BLaER1 treated with 17β-estradiol and CSF1 and Interleukin-3, amounts not matched to agents 10 nM and 100 nM (cell line): ENCODE results near the gene IFITM1.
A peak's percentile ranks its signal among the peaks of the same experiment; 100 is the strongest.
"Not testable (repeated sequence)": the region's sequence is repeated elsewhere in the genome, so short reads cannot be mapped to it uniquely, and the experiment has no call there.

Experiments used
- H3K27ac ChIP-seq, 11 experiments: shearing (Covaris generic); formaldehyde crosslinking; 2 replicates each; pipeline ENCODE4 v1.8.1; 2022
- H3K27me3 ChIP-seq, 11 experiments: shearing (Covaris generic); formaldehyde crosslinking; 2 replicates each; pipeline ENCODE4 v1.8.1; 2022
- H3K36me3 ChIP-seq, 11 experiments: shearing (Covaris generic); formaldehyde crosslinking; 2 replicates each; pipeline ENCODE4 v1.8.1; 2022
- H3K4me1 ChIP-seq, 10 experiments: shearing (Covaris generic); formaldehyde crosslinking; 2 replicates each; pipeline ENCODE4 v1.8.1; 2022
- H3K4me2 ChIP-seq, 11 experiments: shearing (Covaris generic); formaldehyde crosslinking; 2 replicates each; pipeline ENCODE4 v1.8.1; 2022
- H3K4me3 ChIP-seq, 10 experiments: shearing (Covaris generic); formaldehyde crosslinking; 2 replicates each; pipeline ENCODE4 v1.8.1; 2022
- H3K9ac ChIP-seq, 11 experiments: shearing (Covaris generic); formaldehyde crosslinking; 2 replicates each; pipeline ENCODE4 v1.8.1; 2022
- H3K9me3 ChIP-seq, 11 experiments: shearing (Covaris generic); formaldehyde crosslinking; replicated peaks in 1 of 11; 2 replicates each; pipeline ENCODE4 v1.8.1; 2022
- H4K20me1 ChIP-seq, 11 experiments: shearing (Covaris generic); formaldehyde crosslinking; 2 replicates each; pipeline ENCODE4 v1.8.1; 2022
- Cebpa-rat ChIP-seq, 11 experiments: shearing (Covaris generic); IDR thresholded peaks; 2 replicates each; pipeline ENCODE4 v1.8.1; 2022

IFITM1 gene

DNA sequence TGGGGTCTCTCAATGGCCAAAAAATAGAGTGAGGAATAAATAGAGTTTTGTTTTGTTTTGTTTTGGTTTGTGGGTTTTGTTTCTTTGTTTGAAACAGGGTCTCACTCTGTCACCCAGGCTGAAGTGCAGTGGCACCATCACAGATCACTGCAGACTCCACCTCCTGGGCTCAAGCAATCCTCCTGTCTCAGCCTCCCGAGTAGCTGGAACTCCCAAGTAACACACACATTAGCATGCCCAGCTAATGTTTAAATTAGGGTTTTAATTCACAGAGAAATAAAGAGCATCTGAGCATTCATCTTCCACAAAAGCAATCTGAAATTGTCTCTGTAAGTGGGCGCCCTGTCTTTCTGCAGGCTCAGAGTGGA is 16.0 kb downstream of the IFITM1 start:
- no peaks in the 10 kb centered on the region for H4K20me1 ChIP-seq
- H3K36me3 ChIP-seq: no peaks in the 10 kb centered on the region
- H3K9ac ChIP-seq: no peak overlapping the region; a peak in 1 of 22 replicates
- no peak overlapping the region for H3K4me3 ChIP-seq
- peaks cover 0 to 12% (median 0%) of the 10 kb centered on the region in 11 experiments; a peak in 4 of 22 replicates for H3K27me3 ChIP-seq
- H3K9me3 ChIP-seq: peaks cover 0 to 23% (median 6%) of the 10 kb centered on the region in 11 experiments; a peak in 11 of 22 replicates
- H3K27ac ChIP-seq: peak overlapping the region in 3 of 11 experiments; percentile 11 to 42 (median 24); a peak in 4 of 22 replicates
- peak overlapping the region; percentile 70 to 96 (median 88) for H3K4me2 ChIP-seq
- peaks cover 78 to 99% (median 92%) of the 10 kb centered on the region in 10 experiments for H3K4me1 ChIP-seq
- no peak for TF ChIP-seq Cebpa-rat (IDR thresholded peaks at IDR 0.05)

DNA sequence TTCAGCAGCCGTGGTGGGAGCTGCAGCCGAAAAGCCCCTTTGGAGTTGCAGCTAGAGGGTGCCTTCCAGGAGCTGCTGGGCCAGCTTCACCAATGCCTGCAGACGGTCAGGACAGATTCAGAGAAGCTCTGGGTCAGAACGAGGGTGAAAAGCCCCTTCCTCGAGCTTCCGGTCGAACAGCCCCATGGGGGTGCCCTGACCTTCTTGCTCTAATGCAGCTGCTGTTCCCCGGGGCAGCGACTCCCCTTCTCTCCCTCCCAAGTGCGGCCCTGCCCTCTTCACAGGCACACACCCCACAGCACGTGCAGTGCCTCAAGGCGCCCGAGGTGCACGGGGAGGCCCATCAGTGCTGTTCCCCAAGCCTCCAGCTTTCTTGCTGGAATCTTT is 16.5 kb downstream of the IFITM1 start:
- Histone ChIP-seq H3K4me2 (peak overlapping the region; percentile 70 to 96 (median 87)), H3K27ac (peak overlapping the region in 4 of 11 experiments; percentile 12 to 43 (median 33); a peak in 8 of 22 replicates), H3K4me1 (peaks cover 78 to 99% (median 92%) of the 10 kb centered on the region in 10 experiments), H3K36me3 (no peaks in the 10 kb centered on the region), H3K9me3 (peaks cover 0 to 23% (median 6%) of the 10 kb centered on the region in 11 experiments; a peak in 11 of 22 replicates), H3K27me3 (peaks cover 0 to 12% (median 0%) of the 10 kb centered on the region in 11 experiments; a peak in 4 of 22 replicates), H4K20me1 (no peaks in the 10 kb centered on the region), H3K9ac (peak overlapping the region in 3 of 11 experiments; percentile 32 to 47 (median 39); a peak in 4 of 22 replicates), H3K4me3 (peak overlapping the region in 1 of 10 experiments; percentile 3; a peak in 1 of 20 replicates)
- TF ChIP-seq Cebpa-rat (IDR thresholded peaks at IDR 0.05): no peak

DNA sequence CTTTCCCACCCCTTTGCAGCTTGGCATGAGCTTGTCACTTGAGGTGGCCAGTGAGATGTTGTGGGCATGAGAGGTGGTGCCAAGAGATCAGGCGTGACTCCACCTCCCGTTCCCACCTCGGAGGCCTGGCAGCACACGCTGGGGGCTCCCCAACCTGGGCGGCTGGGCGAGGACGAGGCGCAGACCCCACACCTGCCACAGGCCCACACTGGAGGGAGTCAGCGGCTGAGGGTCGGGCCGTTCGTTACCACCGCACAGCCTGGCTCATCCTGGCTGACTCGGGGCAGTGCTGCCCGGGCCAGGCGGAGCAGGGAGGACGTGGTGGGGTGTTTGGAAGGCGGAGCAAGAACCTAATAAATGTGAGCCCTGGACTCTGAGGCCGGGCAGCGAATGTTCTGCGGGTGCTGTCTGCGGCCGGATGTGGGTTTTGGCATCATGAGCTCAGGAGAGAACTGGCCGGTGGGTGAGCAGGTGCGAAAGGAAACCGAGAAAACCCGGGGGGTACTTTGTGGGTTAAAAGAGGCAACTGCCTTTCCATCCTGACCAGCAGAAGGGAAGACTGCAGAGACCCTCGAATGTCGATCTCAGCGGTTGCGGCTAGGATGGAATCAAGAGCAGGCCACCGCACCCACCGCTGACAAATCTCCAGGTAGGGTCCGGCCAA is 17.0 kb downstream of the IFITM1 start:
- Histone ChIP-seq H3K4me2 (peak overlapping the region; percentile 70 to 96 (median 87)), H3K36me3 (no peaks in the 10 kb centered on the region), H3K27me3 (peaks cover 0 to 12% (median 0%) of the 10 kb centered on the region in 11 experiments; a peak in 4 of 22 replicates), H3K27ac (peak overlapping the region in 5 of 11 experiments; percentile 12 to 43 (median 28); a peak in 8 of 22 replicates), H3K4me1 (peaks cover 78 to 100% (median 94%) of the 10 kb centered on the region in 10 experiments), H3K9ac (peak overlapping the region in 7 of 11 experiments; percentile 2 to 49 (median 45); a peak in 14 of 22 replicates), H3K9me3 (peaks cover 0 to 23% (median 6%) of the 10 kb centered on the region in 11 experiments; a peak in 11 of 22 replicates), H3K4me3 (peak overlapping the region in 5 of 10 experiments; percentile 3 to 39 (median 14); a peak in 3 of 20 replicates), H4K20me1 (no peaks in the 10 kb centered on the region)
- no peak for TF ChIP-seq Cebpa-rat (IDR thresholded peaks at IDR 0.05)

DNA sequence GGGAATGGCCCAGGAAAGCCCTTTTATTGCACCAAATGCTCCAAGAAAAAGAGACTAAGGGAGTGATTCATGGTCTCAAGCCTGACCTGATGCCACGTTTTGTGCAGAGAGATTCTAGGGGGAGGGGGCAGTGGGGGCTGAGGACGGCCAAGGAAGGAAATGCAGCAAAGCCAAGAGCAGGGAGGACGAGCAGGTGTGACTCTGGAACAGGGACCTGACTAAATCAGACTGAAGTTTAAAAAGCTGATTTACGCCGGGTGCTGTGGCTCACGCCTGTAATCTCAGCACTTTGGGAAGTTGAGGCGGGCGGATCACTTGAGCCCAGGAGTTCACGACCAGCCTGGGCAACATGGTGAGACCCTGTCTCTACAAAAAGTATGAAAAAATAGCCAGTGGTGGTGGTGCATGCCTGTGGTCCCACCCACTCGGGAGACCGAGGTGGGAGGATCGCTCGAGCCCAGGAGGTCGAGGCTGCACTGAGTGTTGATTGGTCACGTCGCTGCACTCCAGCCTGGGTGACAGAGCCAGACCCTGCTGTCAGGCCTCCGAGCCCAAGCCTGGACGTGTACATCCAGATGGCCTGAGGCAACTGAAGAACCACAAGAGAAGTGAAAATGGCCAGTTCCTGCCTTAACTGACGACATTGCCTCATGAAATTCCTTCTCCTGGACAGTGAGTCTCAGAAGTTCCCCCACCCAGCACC is 17.7 kb downstream of the IFITM1 start:
- Histone ChIP-seq H3K9me3 (peaks cover 0 to 23% (median 6%) of the 10 kb centered on the region in 11 experiments; a peak in 11 of 22 replicates), H3K36me3 (no peaks in the 10 kb centered on the region), H4K20me1 (no peaks in the 10 kb centered on the region), H3K4me2 (peak overlapping the region; percentile 70 to 96 (median 87)), H3K27ac (peak overlapping the region in 3 of 11 experiments; percentile 16 to 43 (median 42); a peak in 5 of 22 replicates), H3K9ac (peak overlapping the region in 6 of 11 experiments; percentile 32 to 49 (median 45); a peak in 13 of 22 replicates), H3K4me3 (peak overlapping the region in 4 of 10 experiments; percentile 3 to 39 (median 18); a peak in 3 of 20 replicates), H3K4me1 (peaks cover 78 to 100% (median 94%) of the 10 kb centered on the region in 10 experiments), H3K27me3 (peaks cover 0 to 12% (median 0%) of the 10 kb centered on the region in 11 experiments; a peak in 4 of 22 replicates)
- TF ChIP-seq Cebpa-rat (IDR thresholded peaks at IDR 0.05): no peak

- no peaks in the 10 kb centered on the region for H3K36me3 ChIP-seq
- peaks cover 78 to 100% (median 93%) of the 10 kb centered on the region in 10 experiments for H3K4me1 ChIP-seq
- no peaks in the 10 kb centered on the region for H4K20me1 ChIP-seq
- peaks cover 0 to 23% (median 6%) of the 10 kb centered on the region in 11 experiments; a peak in 11 of 22 replicates for H3K9me3 ChIP-seq
- peak overlapping the region in 9 of 11 experiments; percentile 7 to 96 (median 87); a peak in 18 of 22 replicates for H3K4me2 ChIP-seq
- H3K27ac ChIP-seq: no peak overlapping the region
- H3K4me3 ChIP-seq: no peak overlapping the region
- TF ChIP-seq Cebpa-rat (IDR thresholded peaks at IDR 0.05): no peak
- no peak overlapping the region for H3K9ac ChIP-seq
- H3K27me3 ChIP-seq: peaks cover 0 to 12% (median 0%) of the 10 kb centered on the region in 11 experiments; a peak in 4 of 22 replicates
These were observed 19.0 kb downstream of the IFITM1 start for GRCh38 chr11:332651-333480.

- H3K9me3 ChIP-seq: peaks cover 0 to 23% (median 6%) of the 10 kb centered on the region in 11 experiments; a peak in 11 of 22 replicates
- not testable (repeated sequence) for H3K4me3 ChIP-seq, H4K20me1 ChIP-seq, H3K27ac ChIP-seq, H3K36me3 ChIP-seq
- peak overlapping the region in 9 of 11 experiments; percentile 8 to 96 (median 85); a peak in 12 of 22 replicates for H3K4me2 ChIP-seq
- peaks cover 73 to 95% (median 86%) of the 10 kb centered on the region in 10 experiments for H3K4me1 ChIP-seq
- 0 out of 22 replicates have a peak overlapping the region, but pooled peaks of 1 of the 11 experiments have one; percentile 1 for H3K9ac ChIP-seq
- peaks cover 0 to 12% (median 0%) of the 10 kb centered on the region in 11 experiments; a peak in 4 of 22 replicates for H3K27me3 ChIP-seq
These were observed 19.9 kb downstream of the IFITM1 start for GRCh38 chr11:333616-334263.

DNA sequence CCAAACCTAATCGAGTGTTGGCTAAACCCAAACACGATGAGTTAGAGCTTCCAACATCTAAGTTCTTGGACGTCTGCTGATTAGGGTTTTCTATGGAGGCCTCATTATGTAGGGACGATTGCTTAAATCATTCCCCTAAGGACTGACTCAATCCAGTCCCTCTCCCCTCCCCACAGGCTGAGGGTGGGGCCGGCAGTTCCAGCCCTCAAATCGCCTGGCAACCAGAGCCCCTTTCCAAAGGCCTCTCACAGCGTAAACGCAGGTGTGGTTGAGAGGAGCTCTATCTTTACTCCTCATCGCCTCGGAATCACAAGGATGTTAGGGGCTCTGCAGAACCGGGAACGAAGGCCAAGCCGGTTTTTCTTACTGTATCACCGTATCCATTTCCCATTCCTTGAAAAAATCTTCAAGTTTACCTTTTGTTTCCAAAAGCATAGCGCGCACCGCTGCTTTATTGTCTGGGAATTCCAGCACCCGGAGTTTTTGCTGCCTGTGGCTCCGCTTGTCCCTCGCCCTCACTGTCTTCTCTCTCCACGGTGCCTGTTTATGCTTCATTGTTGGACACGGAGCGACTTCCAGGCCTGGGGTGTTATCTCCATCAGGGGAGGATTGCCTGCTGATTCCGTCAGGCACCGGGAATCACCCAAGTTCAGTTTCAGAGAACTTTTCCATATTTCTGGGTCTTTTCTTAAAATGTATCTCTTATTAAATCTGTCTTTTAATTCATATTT is 20.6 kb downstream of the IFITM1 start:
- Histone ChIP-seq H3K9ac (0 out of 22 replicates have a peak overlapping the region, but pooled peaks of 1 of the 11 experiments have one; percentile 1), H3K27me3 (peaks cover 0 to 12% (median 0%) of the 10 kb centered on the region in 11 experiments; a peak in 4 of 22 replicates), H3K4me2 (peak overlapping the region in 9 of 11 experiments; percentile 8 to 96 (median 43); a peak in 13 of 22 replicates), H3K36me3 (no peaks in the 10 kb centered on the region), H3K4me3 (no peak overlapping the region), H3K4me1 (peaks cover 66 to 88% (median 79%) of the 10 kb centered on the region in 10 experiments), H3K9me3 (peaks cover 0 to 23% (median 6%) of the 10 kb centered on the region in 11 experiments; a peak in 11 of 22 replicates), H4K20me1 (no peaks in the 10 kb centered on the region), H3K27ac (0 out of 22 replicates have a peak overlapping the region, but pooled peaks of 1 of the 11 experiments have one; percentile 1)
- TF ChIP-seq Cebpa-rat (IDR thresholded peaks at IDR 0.05): no peak
